Adrenal gland (tissue), 5 donors: ENCODE data around the gene MINPP1.

Source experiments
- POLR2A ChIP-seq, 2 donors: fragments of 450-650 bp; IDR thresholded peaks; one replicate each; pipeline ENCODE4 v1.6.1; 2017; ENCODE audit warnings: antibody characterized with exemption in 2 of 2, mild to moderate bottlenecking in 2 of 2, moderate library complexity in 1 of 2
- TF ChIP-seq, protein P1 (sequence below), 6 experiments: fragments of 450-650 bp in 4 of 6; fragments of 200-600 bp in 2 of 6; sonication (generic) in 1 of 6; IDR thresholded peaks; 1 replicate in 5 of 6; 2 replicates in 1 of 6; pipeline versions ENCODE4 v1.5.1 to v1.8.0; 2016 to 2021; ENCODE audit warnings: antibody characterized with exemption in 6 of 6, mild to moderate bottlenecking in 2 of 6, moderate library complexity in 1 of 6
- donor health status: DM: no; HTN: no; CAD: no.

DNA sequence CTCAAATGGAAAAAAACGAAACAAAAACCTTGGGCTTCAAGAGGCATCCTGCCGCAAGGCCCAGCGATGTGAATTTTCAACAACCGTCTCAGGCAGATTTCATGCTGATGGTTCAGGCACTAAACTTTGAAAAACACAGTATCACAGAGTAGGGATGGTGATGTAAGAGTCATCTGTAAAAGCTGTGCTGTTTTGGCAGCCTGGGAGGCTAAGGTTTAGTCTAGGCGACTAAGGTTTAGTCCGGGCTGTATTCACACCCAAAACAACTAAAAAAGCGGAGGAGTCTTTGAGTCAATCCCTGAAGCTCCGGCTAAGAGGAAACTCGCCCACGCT, 420 bp upstream of the MINPP1 start:
- TF ChIP-seq, protein P1, sequence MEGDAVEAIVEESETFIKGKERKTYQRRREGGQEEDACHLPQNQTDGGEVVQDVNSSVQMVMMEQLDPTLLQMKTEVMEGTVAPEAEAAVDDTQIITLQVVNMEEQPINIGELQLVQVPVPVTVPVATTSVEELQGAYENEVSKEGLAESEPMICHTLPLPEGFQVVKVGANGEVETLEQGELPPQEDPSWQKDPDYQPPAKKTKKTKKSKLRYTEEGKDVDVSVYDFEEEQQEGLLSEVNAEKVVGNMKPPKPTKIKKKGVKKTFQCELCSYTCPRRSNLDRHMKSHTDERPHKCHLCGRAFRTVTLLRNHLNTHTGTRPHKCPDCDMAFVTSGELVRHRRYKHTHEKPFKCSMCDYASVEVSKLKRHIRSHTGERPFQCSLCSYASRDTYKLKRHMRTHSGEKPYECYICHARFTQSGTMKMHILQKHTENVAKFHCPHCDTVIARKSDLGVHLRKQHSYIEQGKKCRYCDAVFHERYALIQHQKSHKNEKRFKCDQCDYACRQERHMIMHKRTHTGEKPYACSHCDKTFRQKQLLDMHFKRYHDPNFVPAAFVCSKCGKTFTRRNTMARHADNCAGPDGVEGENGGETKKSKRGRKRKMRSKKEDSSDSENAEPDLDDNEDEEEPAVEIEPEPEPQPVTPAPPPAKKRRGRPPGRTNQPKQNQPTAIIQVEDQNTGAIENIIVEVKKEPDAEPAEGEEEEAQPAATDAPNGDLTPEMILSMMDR (IDR thresholded peaks at IDR 0.05): no peak
- no peak for TF ChIP-seq POLR2A (IDR thresholded peaks at IDR 0.05)
